ENCODE measurements around the gene PTPRZ1. TPM values are rescaled to one million over a fixed set of nuclear protein-coding genes. Genes with fewer than 3 reads are reported as not detected.
A peak's percentile ranks its signal among the peaks of the same experiment; 100 is the strongest.

PTPRZ1 gene
- polyA plus RNA-seq, 3 donors, result 2.7 to 3.9 (median 3.0) TPM

GRCh38 chr7:121940918-121941317 lies 68.0 kb downstream of the PTPRZ1 start:
- DNase-seq (ENCODE audit: extremely low read depth in 1 of 11, low read depth in 9 of 11, low spot score in 4 of 11), result no peak

DNA sequence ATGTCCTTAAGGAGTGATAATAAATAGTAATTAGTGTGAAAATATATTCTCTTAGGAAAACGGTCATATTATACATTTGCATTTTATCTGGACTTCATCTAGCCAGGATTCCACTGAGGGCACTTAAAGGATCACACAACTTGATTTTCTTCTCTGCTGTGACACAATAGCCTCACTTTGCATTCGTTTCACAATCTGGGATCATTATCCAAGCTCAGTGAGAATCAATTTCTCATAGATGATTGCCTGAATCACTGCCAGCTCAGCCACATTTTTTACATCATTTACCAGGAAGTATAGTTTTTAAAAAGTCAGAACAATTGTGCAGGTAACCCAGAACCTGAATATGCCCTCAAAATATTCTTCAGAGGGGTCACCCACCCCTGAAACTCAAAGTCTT lies 68.9 kb downstream of the PTPRZ1 start:
- no peak for DNase-seq (ENCODE audit: extremely low read depth in 1 of 11, low read depth in 9 of 11, low spot score in 4 of 11)

- DNase-seq (ENCODE audit: extremely low read depth in 1 of 11, low read depth in 9 of 11, low spot score in 4 of 11), result no peak
These were observed 72.1 kb downstream of the PTPRZ1 start for GRCh38 chr7:121945066-121945465.

DNA sequence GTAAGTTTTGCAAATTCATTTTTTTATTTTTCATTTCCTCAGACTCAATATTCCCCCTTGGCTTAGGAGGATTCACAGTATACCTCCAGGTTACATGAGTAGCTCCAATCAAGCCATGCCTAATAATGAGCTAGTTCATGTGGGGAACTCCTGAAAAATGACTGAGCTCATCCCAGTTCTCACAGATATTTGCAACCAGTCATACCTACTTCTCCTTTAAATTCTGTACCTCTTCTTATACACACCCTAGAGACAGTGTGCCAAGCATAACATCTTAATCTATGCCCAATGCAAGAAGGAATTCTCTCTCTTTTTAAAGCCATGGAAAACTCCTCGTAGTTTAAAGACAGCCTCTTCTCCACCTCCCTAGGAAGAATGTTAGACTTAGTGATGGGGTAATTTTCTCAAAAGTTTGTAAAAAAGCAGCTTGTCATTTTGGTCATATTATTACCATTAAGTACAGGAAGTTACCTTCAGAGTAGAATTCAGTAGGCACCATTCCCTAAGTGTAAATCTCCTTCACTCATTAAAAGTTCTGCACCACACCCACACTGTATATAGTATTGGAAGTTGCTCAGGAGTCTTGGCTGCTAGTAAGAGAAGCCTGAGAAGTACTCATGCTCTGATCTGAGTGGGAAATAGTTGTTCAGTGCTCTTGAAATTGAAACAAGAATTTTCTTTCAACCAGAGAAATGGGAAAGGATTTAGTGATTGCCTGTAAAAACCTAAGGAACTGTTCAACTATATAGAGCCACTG lies 72.7 kb downstream of the PTPRZ1 start:
- no peak for DNase-seq (ENCODE audit: extremely low read depth in 1 of 11, low read depth in 9 of 11, low spot score in 4 of 11)

- no peak for DNase-seq (ENCODE audit: extremely low read depth in 1 of 11, low read depth in 9 of 11, low spot score in 4 of 11)
These were observed 80.2 kb downstream of the PTPRZ1 start for GRCh38 chr7:121953164-121953563.

- DNase-seq (ENCODE audit: extremely low read depth in 1 of 11, low read depth in 9 of 11, low spot score in 4 of 11), result no peak
These were observed 80.6 kb downstream of the PTPRZ1 start for GRCh38 chr7:121953601-121954000.

GRCh38 chr7:121954803-121955202 lies 81.8 kb downstream of the PTPRZ1 start:
- no peak for DNase-seq (ENCODE audit: extremely low read depth in 1 of 11, low read depth in 9 of 11, low spot score in 4 of 11)

DNA sequence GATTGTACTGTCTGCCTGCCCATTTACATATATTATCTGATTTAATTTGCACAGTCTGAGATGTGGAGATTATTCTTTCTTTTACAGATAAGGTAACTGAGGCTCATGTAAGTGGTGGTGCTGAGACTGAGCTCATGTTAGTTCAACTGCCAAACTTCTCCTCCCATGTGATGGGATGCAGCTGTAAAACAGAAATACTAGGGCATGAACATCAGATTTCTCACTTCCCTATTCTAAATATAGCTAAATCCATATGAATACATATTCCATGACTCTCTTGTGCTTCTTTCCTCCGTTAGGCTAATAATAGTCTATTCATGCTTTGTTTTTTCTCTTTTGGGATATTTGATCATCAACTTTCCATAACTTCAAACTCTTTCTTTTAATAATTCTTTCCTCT lies 84.7 kb downstream of the PTPRZ1 start:
- DNase-seq (ENCODE audit: extremely low read depth in 1 of 11, low read depth in 9 of 11, low spot score in 4 of 11), result no peak

GRCh38 chr7:121960678-121961077 lies 87.7 kb downstream of the PTPRZ1 start:
- DNase-seq (ENCODE audit: extremely low read depth in 1 of 11, low read depth in 9 of 11, low spot score in 4 of 11), result no peak

GRCh38 chr7:121961089-121961867 lies 88.3 kb downstream of the PTPRZ1 start:
- no peak for DNase-seq (ENCODE audit: extremely low read depth in 1 of 11, low read depth in 9 of 11, low spot score in 4 of 11)

DNA sequence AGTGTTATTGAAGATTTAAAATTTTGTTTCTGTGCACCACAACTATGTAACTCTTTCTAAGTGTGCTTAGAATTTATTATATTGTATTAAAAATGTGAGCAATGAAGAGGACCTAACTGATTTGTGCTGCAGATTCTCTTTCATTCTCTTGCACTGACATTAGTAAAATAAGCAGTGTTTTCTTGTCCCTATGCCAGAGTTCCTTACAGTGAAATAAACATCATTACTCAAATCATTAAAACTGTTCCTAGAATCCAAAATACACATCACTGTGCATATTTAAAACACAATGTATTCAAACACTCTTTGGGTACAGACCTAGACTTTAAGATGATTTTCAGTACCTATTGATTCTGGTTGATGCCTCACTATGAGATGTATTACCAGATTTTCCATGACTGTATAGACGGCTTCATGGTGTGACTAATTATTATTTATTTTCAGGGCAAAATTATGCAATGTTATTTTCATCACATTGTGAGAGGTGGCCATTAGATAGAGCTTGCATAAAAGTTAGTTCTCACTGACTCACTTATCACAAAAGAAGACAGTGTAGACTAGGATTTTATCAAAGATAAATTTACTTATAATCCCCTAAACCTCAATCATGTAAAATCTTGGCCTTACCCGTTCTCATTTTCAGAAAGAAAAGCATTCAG lies 93.4 kb downstream of the PTPRZ1 start:
- DNase-seq (ENCODE audit: extremely low read depth in 1 of 11, low read depth in 9 of 11, low spot score in 4 of 11), result no peak

- no peak for DNase-seq (ENCODE audit: extremely low read depth in 1 of 11, low read depth in 9 of 11, low spot score in 4 of 11)
These were observed 94.0 kb downstream of the PTPRZ1 start for GRCh38 chr7:121966935-121967332.

DNA sequence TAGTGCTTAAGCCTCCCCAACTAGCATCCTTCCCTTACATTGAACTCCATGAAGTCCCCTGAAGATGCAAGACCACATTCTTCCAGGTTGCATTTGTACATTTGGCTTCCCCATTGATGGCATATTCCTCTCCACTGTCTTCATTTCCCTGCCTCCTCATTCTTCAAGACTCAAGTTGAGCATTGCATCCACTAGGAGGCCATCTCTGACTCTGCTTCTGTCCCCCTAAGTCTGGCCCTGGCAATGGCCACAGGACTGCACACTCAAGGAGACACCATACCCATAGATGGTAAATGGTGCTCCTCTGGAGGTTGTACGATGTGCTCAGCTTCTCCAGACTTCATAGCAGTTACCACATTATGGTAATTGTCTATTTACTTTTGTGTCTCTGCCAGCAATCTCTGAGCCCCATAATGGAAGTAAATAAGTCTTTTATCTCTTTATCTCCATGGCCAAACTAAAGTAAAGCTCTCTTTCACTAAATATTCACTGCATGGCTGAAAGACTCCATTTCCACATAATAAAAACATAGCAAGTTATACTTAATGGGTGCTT lies 112.6 kb downstream of the PTPRZ1 start:
- DNase-seq (ENCODE audit: extremely low read depth in 1 of 11, low read depth in 9 of 11, low spot score in 4 of 11), result no peak

GRCh38 chr7:121992068-121992467 lies 119.1 kb downstream of the PTPRZ1 start:
- DNase-seq (ENCODE audit: extremely low read depth in 1 of 11, low read depth in 9 of 11, low spot score in 4 of 11), result no peak

- DNase-seq (ENCODE audit: extremely low read depth in 1 of 11, low read depth in 9 of 11, low spot score in 4 of 11), result peak; percentile 31 to 71 (median 53)
These were observed 121.9 kb downstream of the PTPRZ1 start for GRCh38 chr7:121994625-121995410.

- no peak for DNase-seq (ENCODE audit: extremely low read depth in 1 of 11, low read depth in 9 of 11, low spot score in 4 of 11)
These were observed 133.7 kb downstream of the PTPRZ1 start for GRCh38 chr7:122006687-122007086.

DNA sequence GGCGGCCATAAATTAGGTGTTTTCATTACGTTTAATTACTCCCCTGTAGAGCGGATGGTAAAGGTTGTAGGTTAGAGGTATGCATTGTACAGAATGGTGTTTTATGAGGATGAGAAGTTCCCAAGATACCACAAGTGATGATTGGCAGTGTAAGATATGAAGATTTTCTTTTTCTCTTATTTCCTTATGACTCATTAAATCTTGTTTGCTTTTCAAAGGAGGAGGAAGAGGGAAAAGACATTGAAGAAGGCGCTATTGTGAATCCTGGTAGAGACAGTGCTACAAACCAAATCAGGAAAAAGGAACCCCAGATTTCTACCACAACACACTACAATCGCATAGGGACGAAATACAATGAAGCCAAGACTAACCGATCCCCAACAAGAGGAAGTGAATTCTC lies 137.2 kb downstream of the PTPRZ1 start:
- DNase-seq (ENCODE audit: extremely low read depth in 1 of 11, low read depth in 9 of 11, low spot score in 4 of 11), result no peak

DNA sequence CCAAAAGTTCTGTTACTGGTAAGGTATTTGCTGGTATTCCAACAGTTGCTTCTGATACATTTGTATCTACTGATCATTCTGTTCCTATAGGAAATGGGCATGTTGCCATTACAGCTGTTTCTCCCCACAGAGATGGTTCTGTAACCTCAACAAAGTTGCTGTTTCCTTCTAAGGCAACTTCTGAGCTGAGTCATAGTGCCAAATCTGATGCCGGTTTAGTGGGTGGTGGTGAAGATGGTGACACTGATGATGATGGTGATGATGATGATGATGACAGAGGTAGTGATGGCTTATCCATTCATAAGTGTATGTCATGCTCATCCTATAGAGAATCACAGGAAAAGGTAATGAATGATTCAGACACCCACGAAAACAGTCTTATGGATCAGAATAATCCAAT lies 140.1 kb downstream of the PTPRZ1 start:
- DNase-seq (ENCODE audit: extremely low read depth in 1 of 11, low read depth in 9 of 11, low spot score in 4 of 11), result no peak

GRCh38 chr7:122013630-122014029 lies 140.7 kb downstream of the PTPRZ1 start:
- no peak for DNase-seq (ENCODE audit: extremely low read depth in 1 of 11, low read depth in 9 of 11, low spot score in 4 of 11)

All from renal cortex interstitium (tissue), 11 donors.